ENCODE results near the gene NAA20. TPM values are rescaled to one million over a fixed set of nuclear protein-coding genes. Genes with fewer than 3 reads are reported as not detected.

The NAA20 gene
- total and polyA plus RNA-seq, 2 donors (not counting 1 experiment from before 2014, with no cell fraction given), result 20.3 to 27.1 TPM

DNA sequence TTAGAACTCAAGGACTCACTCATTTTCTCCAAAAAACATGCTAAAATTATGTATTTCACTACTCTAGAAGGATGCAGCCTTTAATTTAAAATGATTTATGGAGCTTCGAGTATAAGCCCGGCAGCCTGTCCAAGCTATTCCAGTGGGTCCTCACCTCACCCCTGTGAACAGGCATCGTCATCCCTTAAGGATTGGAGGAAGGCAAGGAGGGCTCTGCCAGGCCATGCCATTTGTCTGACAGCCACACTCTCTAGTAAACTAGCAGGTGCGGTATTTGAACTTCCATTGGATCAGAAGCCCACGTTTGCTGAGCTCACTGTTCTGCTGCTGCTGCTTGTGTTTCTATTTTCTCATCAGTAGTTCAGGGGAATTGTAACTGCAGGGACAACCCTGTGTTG, 39.8 kb upstream of the NAA20 start:
- Histone ChIP-seq H3K27ac (ENCODE audit: low read length in 2 of 2) (no peak overlapping the region), H4K20me1 (ENCODE audit: control insufficient read depth, insufficient read depth, low read length, poor library complexity, severe bottlenecking) (no peaks in the 10 kb centered on the region), H3K36me3 (replicated peaks in 1 of 2; ENCODE audit: control extremely low read depth in 1 of 2, control insufficient read depth in 1 of 2, extremely low read depth in 1 of 2, insufficient read depth in 2 of 2, low read length in 1 of 2) (no peaks in the 10 kb centered on the region), H3K9ac (ENCODE audit: low read length) (no peak overlapping the region), H3K4me2 (replicated peaks; ENCODE audit: low read depth, low read length, poor library complexity, severe bottlenecking) (no peak overlapping the region), H2AFZ (ENCODE audit: insufficient read depth, low read depth, low read length, poor library complexity, severe bottlenecking) (no peak overlapping the region), H3K27me3 (replicated peaks in 1 of 4; ENCODE audit: control extremely low read depth in 1 of 4, control insufficient read depth in 3 of 4, insufficient read depth in 4 of 4, low read length in 3 of 4) (no peaks in the 10 kb centered on the region), H3K4me3 (ENCODE audit: control extremely low read depth in 1 of 5, extremely low read depth in 1 of 5, insufficient read depth in 1 of 5, low read depth in 2 of 5, low read length in 4 of 5) (no peak overlapping the region), H3K9me3 (ENCODE audit: control extremely low read depth in 1 of 3, control insufficient read depth in 2 of 3, insufficient read depth in 1 of 3, low read length in 2 of 3) (no peaks in the 10 kb centered on the region), H3K4me1 (ENCODE audit: control insufficient read depth in 2 of 2, insufficient read depth in 2 of 2, low read length in 2 of 2) (no peaks in the 10 kb centered on the region), H3K79me2 (ENCODE audit: control insufficient read depth, insufficient read depth, low read length) (no peaks in the 10 kb centered on the region)
- Mint-ChIP-seq H3K4me3 (no peak overlapping the region), H3K4me1 (peaks cover 3% of the 10 kb centered on the region), H3K9me3 (ENCODE audit: insufficient read depth) (no peaks in the 10 kb centered on the region), H3K27me3 (peaks cover 4% of the 10 kb centered on the region), H3K27ac (no peak overlapping the region)
- 97% methylated on average over 4 of the region's 5 CpGs for WGBS (ENCODE audit: insufficient coverage)
- intact Hi-C loops (cut with micrococcal nuclease), result no loop called here
- ChIA-PET POLR2A (no interaction called here), CTCF (interaction anchor here (1.0 kb wide), 1 partner anchor 40 kb away, joined by 3 read pairs; no protein-coding TSS in a partner anchor)
- no peak for DNase-seq
- no peak for TF ChIP-seq EZH2 (IDR thresholded peaks at IDR 0.05; ENCODE audit: borderline replicate concordance, insufficient read depth, low read depth, low read length, poor library complexity, severe bottlenecking)
- TF ChIP-seq, protein P1, sequence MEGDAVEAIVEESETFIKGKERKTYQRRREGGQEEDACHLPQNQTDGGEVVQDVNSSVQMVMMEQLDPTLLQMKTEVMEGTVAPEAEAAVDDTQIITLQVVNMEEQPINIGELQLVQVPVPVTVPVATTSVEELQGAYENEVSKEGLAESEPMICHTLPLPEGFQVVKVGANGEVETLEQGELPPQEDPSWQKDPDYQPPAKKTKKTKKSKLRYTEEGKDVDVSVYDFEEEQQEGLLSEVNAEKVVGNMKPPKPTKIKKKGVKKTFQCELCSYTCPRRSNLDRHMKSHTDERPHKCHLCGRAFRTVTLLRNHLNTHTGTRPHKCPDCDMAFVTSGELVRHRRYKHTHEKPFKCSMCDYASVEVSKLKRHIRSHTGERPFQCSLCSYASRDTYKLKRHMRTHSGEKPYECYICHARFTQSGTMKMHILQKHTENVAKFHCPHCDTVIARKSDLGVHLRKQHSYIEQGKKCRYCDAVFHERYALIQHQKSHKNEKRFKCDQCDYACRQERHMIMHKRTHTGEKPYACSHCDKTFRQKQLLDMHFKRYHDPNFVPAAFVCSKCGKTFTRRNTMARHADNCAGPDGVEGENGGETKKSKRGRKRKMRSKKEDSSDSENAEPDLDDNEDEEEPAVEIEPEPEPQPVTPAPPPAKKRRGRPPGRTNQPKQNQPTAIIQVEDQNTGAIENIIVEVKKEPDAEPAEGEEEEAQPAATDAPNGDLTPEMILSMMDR (IDR thresholded peaks at IDR 0.05), result no peak
- no peak for ATAC-seq (ENCODE audit: low read depth)

DNA sequence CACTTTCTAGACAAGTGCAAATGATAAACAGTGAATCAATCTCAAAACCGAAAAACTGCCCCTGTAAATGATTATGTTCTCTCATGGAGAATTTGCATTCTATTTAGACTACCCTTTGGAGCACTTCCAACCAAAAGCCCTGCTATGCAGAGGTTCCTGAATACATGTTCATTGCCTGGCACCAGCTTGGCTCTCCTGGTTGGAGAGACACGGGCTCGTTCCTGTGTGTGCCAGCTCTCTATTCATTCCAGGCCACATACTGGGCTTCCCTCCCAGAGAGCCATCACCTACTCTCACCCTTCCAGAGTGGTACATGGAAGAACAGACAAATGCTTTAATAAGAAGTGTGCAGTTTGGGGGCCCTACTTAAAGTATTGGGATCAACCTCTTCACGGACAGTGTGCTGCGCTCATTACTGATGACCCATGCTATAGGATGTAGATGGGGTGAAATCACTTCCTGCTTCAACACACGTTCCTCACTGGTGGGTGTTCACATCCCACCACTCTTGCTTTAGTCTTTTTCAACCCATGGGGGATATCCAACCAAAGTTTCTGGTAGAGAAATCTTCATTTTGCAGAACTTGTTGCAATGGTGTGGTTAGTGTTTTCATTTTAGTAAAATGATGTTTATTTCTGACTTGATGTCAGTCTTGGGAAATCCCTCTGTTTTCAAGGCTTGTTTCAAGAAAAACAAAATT, 38.5 kb upstream of the NAA20 start:
- H3K27me3 ChIP-seq (replicated peaks in 1 of 4; ENCODE audit: control extremely low read depth in 1 of 4, control insufficient read depth in 3 of 4, insufficient read depth in 4 of 4, low read length in 3 of 4), result no peaks in the 10 kb centered on the region
- no peak for DNase-seq

More for the DNA sequence above, 38.5 kb upstream of the NAA20 start:
- ChIA-PET POLR2A (no interaction called here), CTCF (interaction anchor here (1.0 kb wide), 1 partner anchor 41 kb away, joined by 3 read pairs; no protein-coding TSS in a partner anchor)
- Histone ChIP-seq H3K4me3 (ENCODE audit: control extremely low read depth in 1 of 5, extremely low read depth in 1 of 5, insufficient read depth in 1 of 5, low read depth in 2 of 5, low read length in 4 of 5) (no peak overlapping the region), H3K27ac (ENCODE audit: low read length in 2 of 2) (no peak overlapping the region), H3K9me3 (ENCODE audit: control extremely low read depth in 1 of 3, control insufficient read depth in 2 of 3, insufficient read depth in 1 of 3, low read length in 2 of 3) (no peaks in the 10 kb centered on the region), H3K4me2 (replicated peaks; ENCODE audit: low read depth, low read length, poor library complexity, severe bottlenecking) (no peak overlapping the region), H3K9ac (ENCODE audit: low read length) (no peak overlapping the region), H3K4me1 (ENCODE audit: control insufficient read depth in 2 of 2, insufficient read depth in 2 of 2, low read length in 2 of 2) (no peaks in the 10 kb centered on the region), H4K20me1 (ENCODE audit: control insufficient read depth, insufficient read depth, low read length, poor library complexity, severe bottlenecking) (no peaks in the 10 kb centered on the region), H3K79me2 (ENCODE audit: control insufficient read depth, insufficient read depth, low read length) (no peaks in the 10 kb centered on the region), H2AFZ (ENCODE audit: insufficient read depth, low read depth, low read length, poor library complexity, severe bottlenecking) (no peak overlapping the region), H3K36me3 (replicated peaks in 1 of 2; ENCODE audit: control extremely low read depth in 1 of 2, control insufficient read depth in 1 of 2, extremely low read depth in 1 of 2, insufficient read depth in 2 of 2, low read length in 1 of 2) (no peaks in the 10 kb centered on the region)
- Mint-ChIP-seq H3K27ac (no peak overlapping the region), H3K4me3 (no peak overlapping the region), H3K27me3 (peaks cover 4% of the 10 kb centered on the region), H3K9me3 (ENCODE audit: insufficient read depth) (no peaks in the 10 kb centered on the region), H3K4me1 (peaks cover 3% of the 10 kb centered on the region)
- no peak for ATAC-seq (ENCODE audit: low read depth)
- intact Hi-C loops (cut with micrococcal nuclease), result no loop called here
- 100% methylated on average over 1 of the region's 6 CpGs for WGBS (ENCODE audit: insufficient coverage)
- TF ChIP-seq, protein P1 (IDR thresholded peaks at IDR 0.05), result no peak
- no peak for TF ChIP-seq EZH2 (IDR thresholded peaks at IDR 0.05; ENCODE audit: borderline replicate concordance, insufficient read depth, low read depth, low read length, poor library complexity, severe bottlenecking)
